Esophagus muscularis mucosa (tissue), 4 donors: Measurements from ENCODE around the gene NBL1.

Experiments
- EP300 ChIP-seq: sonication (generic); formaldehyde crosslinking; IDR thresholded peaks from one replicate; pipeline ENCODE4 v1.6.1; 2017; ENCODE audit warnings: antibody characterized with exemption
- POLR2A ChIP-seq: fragments of 450-650 bp; IDR thresholded peaks from one replicate; pipeline ENCODE4 v1.6.1; 2017; ENCODE audit warnings: antibody characterized with exemption, moderate library complexity, mild to moderate bottlenecking, low read depth
- POLR2AphosphoS5 ChIP-seq, 2 donors: sonication (generic); formaldehyde crosslinking; IDR thresholded peaks; one replicate each; pipeline ENCODE4 v1.6.1; 2017; ENCODE audit warnings: antibody characterized with exemption in 2 of 2
- TF ChIP-seq, protein P1 (sequence below), 3 experiments: fragments of 200-600 bp in 2 of 3; fragments of 450-650 bp in 1 of 3; sonication (generic) in 2 of 3; IDR thresholded peaks; one replicate each; pipeline ENCODE4 v1.5.1; 2017 to 2019; ENCODE audit warnings: antibody characterized with exemption in 3 of 3, mild to moderate bottlenecking in 2 of 3, moderate library complexity in 1 of 3

- TF ChIP-seq POLR2AphosphoS5 (IDR thresholded peaks at IDR 0.05): no peak
- TF ChIP-seq EP300: no peak
- no peak for TF ChIP-seq POLR2A
- TF ChIP-seq, protein P1, sequence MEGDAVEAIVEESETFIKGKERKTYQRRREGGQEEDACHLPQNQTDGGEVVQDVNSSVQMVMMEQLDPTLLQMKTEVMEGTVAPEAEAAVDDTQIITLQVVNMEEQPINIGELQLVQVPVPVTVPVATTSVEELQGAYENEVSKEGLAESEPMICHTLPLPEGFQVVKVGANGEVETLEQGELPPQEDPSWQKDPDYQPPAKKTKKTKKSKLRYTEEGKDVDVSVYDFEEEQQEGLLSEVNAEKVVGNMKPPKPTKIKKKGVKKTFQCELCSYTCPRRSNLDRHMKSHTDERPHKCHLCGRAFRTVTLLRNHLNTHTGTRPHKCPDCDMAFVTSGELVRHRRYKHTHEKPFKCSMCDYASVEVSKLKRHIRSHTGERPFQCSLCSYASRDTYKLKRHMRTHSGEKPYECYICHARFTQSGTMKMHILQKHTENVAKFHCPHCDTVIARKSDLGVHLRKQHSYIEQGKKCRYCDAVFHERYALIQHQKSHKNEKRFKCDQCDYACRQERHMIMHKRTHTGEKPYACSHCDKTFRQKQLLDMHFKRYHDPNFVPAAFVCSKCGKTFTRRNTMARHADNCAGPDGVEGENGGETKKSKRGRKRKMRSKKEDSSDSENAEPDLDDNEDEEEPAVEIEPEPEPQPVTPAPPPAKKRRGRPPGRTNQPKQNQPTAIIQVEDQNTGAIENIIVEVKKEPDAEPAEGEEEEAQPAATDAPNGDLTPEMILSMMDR (IDR thresholded peaks at IDR 0.05): no peak
Measured at GRCh38 chr1:19684677-19685076, 40.6 kb downstream of the NBL1 start.
